Measurements from ENCODE around the gene NECTIN1. TPM values are rescaled to one million over a fixed set of nuclear protein-coding genes. Genes with fewer than 3 reads are reported as not detected.

NECTIN1 gene
- total RNA-seq, 1 donor from 2014 or later, result 62.9 TPM

DNA sequence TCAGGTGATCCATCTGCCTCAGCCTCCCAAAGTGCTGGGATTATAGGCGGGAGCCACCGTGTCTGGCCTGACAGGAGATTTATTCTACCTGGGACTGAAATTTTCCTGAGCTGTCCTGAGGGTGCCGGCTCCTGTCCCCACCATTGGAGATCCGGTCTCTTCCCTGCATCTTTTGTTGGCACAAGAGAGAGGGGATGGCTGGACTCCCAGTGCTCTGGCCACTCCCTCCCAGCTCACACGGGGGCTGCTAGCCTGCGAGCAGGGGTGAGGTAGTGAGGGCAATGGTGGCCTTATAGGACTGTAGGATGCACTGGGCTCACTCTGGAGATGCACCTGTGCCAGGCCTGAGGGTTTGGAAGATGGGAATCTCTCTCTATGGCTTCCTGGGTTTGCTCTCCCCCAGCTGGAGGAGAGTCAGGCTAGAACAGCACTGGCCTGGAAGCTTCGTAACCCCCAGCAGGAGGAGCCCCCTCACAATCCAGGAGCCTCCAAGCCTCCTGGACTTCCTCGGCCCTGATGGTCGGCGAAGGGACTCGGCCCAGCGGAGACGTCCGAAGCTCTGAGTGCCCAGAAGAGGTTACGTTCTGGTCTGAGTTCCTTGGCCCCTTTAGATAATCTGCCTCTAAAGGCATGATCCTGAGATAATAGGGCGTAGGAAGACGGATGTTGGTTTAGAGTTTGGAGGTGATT lies 106.4 kb downstream of the NECTIN1 start:
- Mint-ChIP-seq H3K4me1 (ENCODE audit: unreplicated experiment) (peaks cover 16% of the 10 kb centered on the region), H3K36me3 (no peaks in the 10 kb centered on the region), H3K4me3 (no peak overlapping the region), H3K27me3 (peaks cover 26% of the 10 kb centered on the region), H3K27ac (no peak overlapping the region), H3K9me3 (no peaks in the 10 kb centered on the region)
- TF ChIP-seq, protein P1, sequence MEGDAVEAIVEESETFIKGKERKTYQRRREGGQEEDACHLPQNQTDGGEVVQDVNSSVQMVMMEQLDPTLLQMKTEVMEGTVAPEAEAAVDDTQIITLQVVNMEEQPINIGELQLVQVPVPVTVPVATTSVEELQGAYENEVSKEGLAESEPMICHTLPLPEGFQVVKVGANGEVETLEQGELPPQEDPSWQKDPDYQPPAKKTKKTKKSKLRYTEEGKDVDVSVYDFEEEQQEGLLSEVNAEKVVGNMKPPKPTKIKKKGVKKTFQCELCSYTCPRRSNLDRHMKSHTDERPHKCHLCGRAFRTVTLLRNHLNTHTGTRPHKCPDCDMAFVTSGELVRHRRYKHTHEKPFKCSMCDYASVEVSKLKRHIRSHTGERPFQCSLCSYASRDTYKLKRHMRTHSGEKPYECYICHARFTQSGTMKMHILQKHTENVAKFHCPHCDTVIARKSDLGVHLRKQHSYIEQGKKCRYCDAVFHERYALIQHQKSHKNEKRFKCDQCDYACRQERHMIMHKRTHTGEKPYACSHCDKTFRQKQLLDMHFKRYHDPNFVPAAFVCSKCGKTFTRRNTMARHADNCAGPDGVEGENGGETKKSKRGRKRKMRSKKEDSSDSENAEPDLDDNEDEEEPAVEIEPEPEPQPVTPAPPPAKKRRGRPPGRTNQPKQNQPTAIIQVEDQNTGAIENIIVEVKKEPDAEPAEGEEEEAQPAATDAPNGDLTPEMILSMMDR (conservative IDR thresholded peaks at IDR 0.05), result no peak
- DNase-seq (ENCODE audit: extremely low spot score, unreplicated experiment), result no peak

DNA sequence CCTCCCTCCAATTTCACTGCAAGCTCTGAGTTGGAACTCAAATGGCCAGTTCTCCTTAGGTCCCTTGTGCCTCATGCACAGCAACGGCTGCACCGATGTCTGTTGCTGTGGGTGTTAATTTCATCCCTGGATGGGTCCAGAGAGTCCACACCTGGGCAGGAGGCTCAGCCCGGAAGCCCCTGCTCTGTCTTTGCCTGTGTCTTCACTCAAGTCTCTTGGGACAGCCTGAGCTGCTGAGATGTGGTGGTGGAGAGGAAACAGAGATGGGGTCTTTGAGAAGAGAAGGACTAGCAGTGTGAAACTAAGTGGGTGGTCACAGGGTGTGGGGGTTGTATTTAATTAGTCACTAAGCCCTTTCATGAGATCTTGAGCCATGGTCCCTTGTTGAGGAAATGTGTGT lies 109.3 kb downstream of the NECTIN1 start:
- peaks cover 10% of the 10 kb centered on the region for H3K4me1 Mint-ChIP-seq (ENCODE audit: unreplicated experiment)
- no peak overlapping the region for H3K27ac Mint-ChIP-seq
- no peak overlapping the region for H3K4me3 Mint-ChIP-seq
- no peak for DNase-seq (ENCODE audit: extremely low spot score, unreplicated experiment)
- TF ChIP-seq, protein P1 (conservative IDR thresholded peaks at IDR 0.05), result no peak
- H3K9me3 Mint-ChIP-seq, result no peaks in the 10 kb centered on the region
- peaks cover 20% of the 10 kb centered on the region for H3K27me3 Mint-ChIP-seq
- no peaks in the 10 kb centered on the region for H3K36me3 Mint-ChIP-seq

DNA sequence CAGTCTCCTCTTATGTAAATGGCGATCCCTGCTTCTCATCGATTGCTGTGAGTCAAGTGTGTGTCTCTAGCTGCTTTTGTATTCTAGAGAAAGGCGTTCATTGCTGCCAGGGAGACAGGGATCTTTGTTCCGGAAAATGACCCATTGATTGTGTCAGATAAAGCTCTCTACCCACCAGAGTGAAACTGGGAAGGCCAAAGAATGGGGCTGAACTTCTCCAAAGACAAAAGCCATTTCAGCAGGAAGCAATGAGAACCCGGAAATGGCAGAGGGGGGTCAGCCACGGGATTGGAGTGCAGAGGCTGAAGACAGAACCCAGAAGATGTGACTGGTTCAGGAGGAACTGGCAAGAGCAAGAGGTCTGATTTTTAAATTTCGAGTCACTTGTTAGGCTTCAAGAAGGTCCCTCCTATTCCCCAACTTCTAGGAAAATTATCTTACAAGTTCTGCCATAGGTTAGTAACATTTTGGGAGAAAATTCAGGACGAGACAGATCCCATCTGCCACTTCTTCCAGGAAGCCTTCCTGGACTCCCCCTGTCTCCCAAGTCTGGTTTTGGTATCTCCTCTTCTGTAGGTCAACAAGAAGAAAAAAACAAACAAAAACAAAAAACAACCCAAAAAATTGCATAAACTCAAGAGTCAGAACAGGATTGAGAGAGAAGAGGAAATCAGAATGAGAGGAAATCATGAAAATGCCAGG lies 110.6 kb downstream of the NECTIN1 start:
- no peaks in the 10 kb centered on the region for H3K9me3 Mint-ChIP-seq
- peaks cover 20% of the 10 kb centered on the region for H3K27me3 Mint-ChIP-seq
- TF ChIP-seq, protein P1 (conservative IDR thresholded peaks at IDR 0.05), result no peak
- H3K36me3 Mint-ChIP-seq, result no peaks in the 10 kb centered on the region
- no peak for DNase-seq (ENCODE audit: extremely low spot score, unreplicated experiment)
- H3K4me3 Mint-ChIP-seq, result no peak overlapping the region
- peaks cover 10% of the 10 kb centered on the region for H3K4me1 Mint-ChIP-seq (ENCODE audit: unreplicated experiment)
- no peak overlapping the region for H3K27ac Mint-ChIP-seq

DNA sequence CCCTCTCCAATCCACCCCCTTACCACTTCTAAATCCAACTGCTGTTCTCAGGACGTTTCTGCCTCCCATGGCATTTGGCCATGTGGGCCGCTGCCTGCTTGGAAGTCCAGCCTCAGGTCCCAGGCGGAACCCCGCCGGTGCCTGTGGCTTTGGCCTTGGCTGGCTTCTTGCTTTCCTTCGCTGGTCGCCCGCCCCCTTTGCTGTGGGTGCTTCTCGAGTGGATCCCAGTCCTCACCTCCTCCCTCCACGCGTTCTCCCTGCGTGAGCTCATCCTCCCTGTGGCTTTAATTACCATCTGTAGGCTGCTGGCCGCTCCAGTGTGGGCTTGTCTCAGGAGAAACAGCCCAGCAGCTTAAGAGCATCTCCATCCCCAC lies 111.7 kb downstream of the NECTIN1 start:
- no peak overlapping the region for H3K27ac Mint-ChIP-seq
- no peaks in the 10 kb centered on the region for H3K36me3 Mint-ChIP-seq
- DNase-seq (ENCODE audit: extremely low spot score, unreplicated experiment), result peak; percentile 58
- no peak overlapping the region for H3K4me3 Mint-ChIP-seq
- TF ChIP-seq, protein P1 (conservative IDR thresholded peaks at IDR 0.05), result no peak
- H3K4me1 Mint-ChIP-seq (ENCODE audit: unreplicated experiment), result peaks cover 10% of the 10 kb centered on the region
- H3K9me3 Mint-ChIP-seq, result no peaks in the 10 kb centered on the region
- peaks cover 20% of the 10 kb centered on the region for H3K27me3 Mint-ChIP-seq

DNA sequence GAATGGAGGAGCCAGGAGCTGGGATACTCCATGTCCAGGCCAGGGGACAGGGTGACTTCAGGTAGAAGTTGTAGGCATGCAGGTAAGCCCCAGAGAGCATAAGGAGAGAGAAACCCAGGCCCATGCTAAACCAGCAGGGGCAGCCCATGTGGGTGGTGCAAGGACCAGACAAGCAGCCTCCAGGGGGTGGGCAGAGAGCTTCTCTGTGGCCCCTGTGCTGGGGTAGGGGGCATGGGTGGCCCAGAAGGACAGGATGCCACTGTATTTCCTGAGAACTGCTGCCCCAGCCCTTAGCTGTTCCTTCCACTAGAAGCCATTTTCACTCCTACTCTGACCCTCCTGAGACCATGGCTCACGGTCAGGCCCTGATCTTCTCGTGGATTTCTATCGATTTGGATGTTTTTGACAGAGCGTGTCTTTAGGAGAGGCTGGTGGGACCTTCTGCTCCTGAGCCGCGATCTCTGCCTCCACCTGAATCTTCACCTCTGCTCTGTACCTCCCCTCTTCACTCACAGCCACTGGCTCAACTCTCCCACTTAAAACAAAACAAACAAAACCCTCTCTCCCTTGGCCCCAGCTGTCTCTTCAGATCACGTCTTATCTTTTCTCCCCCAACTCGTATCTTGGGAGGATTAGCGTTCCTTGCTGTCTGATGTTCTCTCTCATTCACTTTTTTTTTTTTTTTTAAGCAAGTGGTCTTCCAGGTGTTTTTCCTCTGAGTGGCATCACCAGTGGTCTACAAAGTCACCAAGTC lies 112.2 kb downstream of the NECTIN1 start:
- Mint-ChIP-seq H3K27me3 (peaks cover 20% of the 10 kb centered on the region), H3K4me3 (no peak overlapping the region), H3K4me1 (ENCODE audit: unreplicated experiment) (peaks cover 10% of the 10 kb centered on the region), H3K27ac (no peak overlapping the region), H3K9me3 (no peaks in the 10 kb centered on the region), H3K36me3 (no peaks in the 10 kb centered on the region)
- DNase-seq (ENCODE audit: extremely low spot score, unreplicated experiment), result no peak
- TF ChIP-seq, protein P1 (conservative IDR thresholded peaks at IDR 0.05), result no peak

All from type B pancreatic cell (in vitro differentiated cells).